HepG2 (cell line): ENCODE measurements around the gene AIDA. TPM values are rescaled to one million over a fixed set of nuclear protein-coding genes. Genes with fewer than 3 reads are reported as not detected.

Experiments
- ATAC-seq: fragments of 200-7000 bp; cut with Tn5 transposase; 3 replicates; pipeline ENCODE4 v1.9.1; 2020; ENCODE audit warnings: mild to moderate bottlenecking, moderate library complexity
- BruUV-seq: library from RNA; stranded (reverse); fragments of 400-500 nt; replicated peaks from 2 replicates; lab custom pipeline; 2021; lab: Mats Ljungman, UMichigan
- CTCF ChIA-PET: fragments of 300-600 bp; formaldehyde crosslinking; extraction: SDS; loops from one replicate; lab custom pipeline; 2021; ENCODE audit warnings: low total read pairs, inconsistent platforms, low intra/inter-chr PET ratio; lab: Yijun Ruan, JAX
- POLR2A ChIA-PET: fragments of 350-600 bp; sonication (Branson Sonifier 250); formaldehyde crosslinking; loops from one replicate; lab custom pipeline; 2020; ENCODE audit warnings: antibody characterized with exemption, inconsistent platforms; lab: Yijun Ruan, JAX
- DNase-seq: peaks from one replicate; pipeline ENCODE4 v3.0.0-alpha.2; 2015; ENCODE audit warnings: low spot score
- FAIRE-seq: peaks from 3 replicates; lab custom pipeline; 2011; peaks lifted over from hg19 to GRCh38; lab: Jason Lieb, UNC
- H2AFZ ChIP-seq: one replicate; pipeline ENCODE4 v1.6.1; 2011; ENCODE audit warnings: low read length, inconsistent platforms
- H3K27ac ChIP-seq: fragments of 300-600 bp; 3 replicates; pipeline ENCODE4 v1.8.0; 2011; ENCODE audit warnings: mixed run types, mild to moderate bottlenecking, mixed read lengths, low read length, inconsistent platforms; ENCODE audit not compliant: insufficient read depth; ENCODE audit errors: extremely low read length
- H3K27me3 ChIP-seq, 2 experiments: fragments of 200-600 bp in 1 of 2; 2 replicates in 1 of 2; 3 replicates in 1 of 2; pipeline versions ENCODE4 v1.6.0 to v1.8.0; 2011; ENCODE audit warnings: low read length in 2 of 2, mild to moderate bottlenecking in 2 of 2, moderate library complexity in 2 of 2, inconsistent platforms in 1 of 2; ENCODE audit not compliant: insufficient read depth in 2 of 2, control insufficient read depth in 1 of 2
- H3K36me3 ChIP-seq, 2 experiments: fragments of 200-600 bp in 1 of 2; replicated peaks in 1 of 2; 2 replicates in 1 of 2; 3 replicates in 1 of 2; pipeline versions ENCODE4 v1.5.1 to v1.8.0; 2011; ENCODE audit warnings: low read length in 2 of 2, inconsistent platforms in 1 of 2; ENCODE audit not compliant: insufficient read depth in 2 of 2, control insufficient read depth in 1 of 2
- H3K4me1 ChIP-seq: 2 replicates; pipeline ENCODE4 v1.5.1; 2012; ENCODE audit warnings: low read length, inconsistent platforms; ENCODE audit not compliant: insufficient read depth
- H3K4me2 ChIP-seq: 2 replicates; pipeline ENCODE4 v1.6.0; 2011; ENCODE audit warnings: low read depth, low read length, inconsistent platforms
- H3K4me3 ChIP-seq, 3 experiments: fragments of 200-600 bp in 1 of 3; sonication (generic), shearing (Covaris generic) in 1 of 3; replicated peaks in 1 of 3; 2 replicates each; pipeline ENCODE4 v1.5.1; 2011 to 2016; ENCODE audit warnings: low read length in 3 of 3, inconsistent platforms in 2 of 3, low read depth in 2 of 3, mild to moderate bottlenecking in 2 of 3, control low read depth in 1 of 3, mixed read lengths in 1 of 3; ENCODE audit not compliant: insufficient read depth in 1 of 3
- H3K79me2 ChIP-seq: one replicate; pipeline ENCODE4 v1.6.1; 2011; ENCODE audit warnings: low read length, inconsistent platforms; ENCODE audit not compliant: insufficient read depth
- H3K9ac ChIP-seq: 2 replicates; pipeline ENCODE4 v1.6.0; 2011; ENCODE audit warnings: mild to moderate bottlenecking, low read depth, low read length, inconsistent platforms; ENCODE audit not compliant: insufficient read depth
- H3K9me3 ChIP-seq: 2 replicates; pipeline ENCODE4 v1.5.1; 2012; ENCODE audit warnings: mild to moderate bottlenecking, low read length
- H4K20me1 ChIP-seq: 2 replicates; pipeline ENCODE4 v1.6.0; 2011; ENCODE audit warnings: inconsistent platforms, mild to moderate bottlenecking, low read length, moderate library complexity; ENCODE audit not compliant: insufficient read depth
- GABPA ChIP-seq, 2 experiments: IDR thresholded peaks; 2 replicates each; pipeline ENCODE4 v1.6.1; 2011 to 2016; ENCODE audit warnings: low read depth in 2 of 2, low read length in 1 of 2, missing biosample characterization in 1 of 2, missing genetic modification characterization in 1 of 2
- GABPB1 ChIP-seq: IDR thresholded peaks from 2 replicates; pipeline ENCODE4 v1.6.1; 2016; ENCODE audit warnings: mild to moderate bottlenecking, missing genetic modification reagents, moderate library complexity, missing compliant biosample characterization
- MAX ChIP-seq: IDR thresholded peaks from 2 replicates; pipeline ENCODE4 v1.6.1; 2012; ENCODE audit warnings: inconsistent platforms
- NPAS2 ChIP-seq: sonication (generic); formaldehyde crosslinking; IDR thresholded peaks from 2 replicates; pipeline ENCODE4 v1.8.0; 2022; ENCODE audit warnings: mild to moderate bottlenecking, missing genetic modification reagents, borderline replicate concordance
- PHF8 ChIP-seq: sonication (generic); formaldehyde crosslinking; IDR thresholded peaks from 2 replicates; pipeline ENCODE4 v1.5.0; 2020; ENCODE audit warnings: missing genetic modification reagents
- RAD51 ChIP-seq: fragments of 450-650 bp; IDR thresholded peaks from 2 replicates; pipeline ENCODE4 v1.6.1; 2016; ENCODE audit warnings: borderline replicate concordance
- SALL1 ChIP-seq: sonication (generic); formaldehyde crosslinking; IDR thresholded peaks from 2 replicates; pipeline ENCODE4 v1.8.0; 2022; ENCODE audit warnings: mild to moderate bottlenecking, missing genetic modification reagents
- SAP130 ChIP-seq: IDR thresholded peaks from 2 replicates; pipeline ENCODE4 v1.6.1; 2016; ENCODE audit warnings: low read depth
- ZBED4 ChIP-seq: sonication (generic); formaldehyde crosslinking; IDR thresholded peaks from 2 replicates; pipeline ENCODE4 v1.4.0; 2020; ENCODE audit warnings: missing genetic modification reagents, borderline replicate concordance
- ZNF468 ChIP-seq: sonication (generic); formaldehyde crosslinking; IDR thresholded peaks from 2 replicates; pipeline ENCODE4 v1.8.0; 2022; ENCODE audit warnings: mild to moderate bottlenecking, moderate library complexity, missing genetic modification reagents
- ZNF556 ChIP-seq: sonication (generic); formaldehyde crosslinking; IDR thresholded peaks from 2 replicates; pipeline ENCODE4 v1.4.0; 2020; ENCODE audit warnings: mild to moderate bottlenecking, missing genetic modification reagents, borderline replicate concordance
- ZNF564 ChIP-seq: sonication (generic); formaldehyde crosslinking; IDR thresholded peaks from 2 replicates; pipeline ENCODE4 v1.8.1; 2023; ENCODE audit warnings: mild to moderate bottlenecking, missing genetic modification reagents
- WGBS: methylation state at CpG from one replicate; pipeline ENCODE4 v1.1.6; 2017; ENCODE audit warnings: low lambda C conversion rate; 5-methylcytosine and 5-hydroxymethylcytosine counted together
- in situ Hi-C: cut with HindIII; loops from 2 replicates; pipeline ENCODE4 v1.10.0; 2017; ENCODE audit warnings: low pct_unique_long_range_greater_than_20kb; ENCODE audit not compliant: extremely low pct_ligation_motif_present
- intact Hi-C: fragments of 100-400 bp; cut with micrococcal nuclease; formaldehyde crosslinking; loops from one replicate; pipeline ENCODE4 v1.10.0; 2022; ENCODE audit not compliant: unreplicated experiment
- polyA plus RNA-seq, 8 experiments: library from polyadenylated mRNA; depleted of rRNA in 3 of 8; stranded (reverse) in 7 of 8; unstranded in 1 of 8; fragments of >200 nt; fragmentation: Illumina TruSeq in 4 of 8; extraction: Trizol in 4 of 8; gene quantifications; 2 replicates each; pipeline versions ENCODE4 v1.2.1 to v1.2.3, GENCODE V29; 2011 to 2016; ENCODE audit warnings: low read depth in 4 of 8, missing spikeins in 1 of 8, mixed read lengths in 1 of 8; ENCODE audit not compliant: insufficient read depth in 1 of 8
- total RNA-seq, 5 experiments: library from RNA; depleted of rRNA; stranded (reverse); fragments of >200 nt; fragmentation: Illumina TruSeq; extraction: Trizol; gene quantifications; 2 replicates each; pipeline ENCODE4 v1.2.3, GENCODE V29; 2016; ENCODE audit warnings: low read depth in 1 of 5
- TF ChIP-seq, protein P1 (sequence below): IDR thresholded peaks from 2 replicates; pipeline ENCODE4 v1.6.1; 2016; ENCODE audit warnings: mild to moderate bottlenecking
- TF ChIP-seq, protein P2 (sequence below): sonication (generic); formaldehyde crosslinking; IDR thresholded peaks from 2 replicates; pipeline ENCODE4 v1.5.1; 2020; ENCODE audit warnings: missing genetic modification reagents, mild to moderate bottlenecking, borderline replicate concordance

Gene AIDA
- total and polyA plus RNA-seq, 2 of the 13 experiments (the other 11 are each of a cell fraction or from before 2014, with no cell fraction given) = 17.5 to 35.4 TPM

GRCh38 chr1:222618880-222619596 is 93.3 kb downstream of the AIDA start:
- H4K20me1 ChIP-seq = 0 out of 2 replicates have a peak, but pooled peaks cover 6% of the 10 kb centered on the region
- intact Hi-C loops = loop anchor here (2.0 to 5.0 kb wide), 3 partner anchors 30 to 1832 kb away; partner anchors contain the start of genes HHIPL2, MTARC1 and TAF1A
- H3K9me3 ChIP-seq = no peaks in the 10 kb centered on the region
- no peak for FAIRE-seq
- BruUV-seq = TSS peak; percentile 49
- ChIA-PET CTCF (no interaction called here), POLR2A (interaction anchor here (1.4 to 1.5 kb wide), 2 partner anchors 25 to 63 kb away, joined by 3 to 4 read pairs; no protein-coding TSS in a partner anchor)
- peak overlapping the region; percentile 90 for H3K4me2 ChIP-seq
- DNase-seq = peak; percentile 9
- peaks cover 32% of the 10 kb centered on the region for H3K4me1 ChIP-seq
- H3K79me2 ChIP-seq = peaks cover 17% of the 10 kb centered on the region
- WGBS = 9% methylated on average over 9 of the region's 20 CpGs
- no peak overlapping the region for H2AFZ ChIP-seq
- peak overlapping the region; percentile 87 for H3K9ac ChIP-seq
- no peaks in the 10 kb centered on the region for H3K27me3 ChIP-seq
- H3K36me3 ChIP-seq = peaks cover 3 to 19% of the 10 kb centered on the region in 2 experiments; a peak in 4 of 5 replicates
- peak overlapping the region; percentile 87 to 95 (median 92) for H3K4me3 ChIP-seq
- in situ Hi-C loops = no loop called here
- ATAC-seq = peak; percentile 80
- H3K27ac ChIP-seq = peak overlapping the region; percentile 55
- TF ChIP-seq ZNF468 (CRISPR knock-in tag) (no peak), SAP130 (peak; percentile 67), GABPB1 (CRISPR knock-in tag) (peak; percentile 41; the same call in 1 of the 2 replicates), SALL1 (peak; percentile 21; the same call in 1 of the 2 replicates), ZBED4 (no peak), PHF8 (CRISPR knock-in tag) (peak; percentile 24; the same call in 1 of the 2 replicates), ZNF556 (CRISPR knock-in tag) (no peak), MAX (peak; percentile 35; the same call in 1 of the 2 replicates), NPAS2 (no peak), GABPA (IDR thresholded peaks at IDR 0.05; ENCODE audit: low read depth, low read length) (0 out of 2 replicates have a peak, but pooled peaks have one; percentile 13), GABPA (CRISPR knock-in tag; IDR thresholded peaks at IDR 0.05; ENCODE audit: low read depth) (peak; percentile 47; the same call in 1 of the 2 replicates), RAD51 (no peak), ZNF564 (CRISPR knock-in tag) (no peak)
- TF ChIP-seq, protein P1, sequence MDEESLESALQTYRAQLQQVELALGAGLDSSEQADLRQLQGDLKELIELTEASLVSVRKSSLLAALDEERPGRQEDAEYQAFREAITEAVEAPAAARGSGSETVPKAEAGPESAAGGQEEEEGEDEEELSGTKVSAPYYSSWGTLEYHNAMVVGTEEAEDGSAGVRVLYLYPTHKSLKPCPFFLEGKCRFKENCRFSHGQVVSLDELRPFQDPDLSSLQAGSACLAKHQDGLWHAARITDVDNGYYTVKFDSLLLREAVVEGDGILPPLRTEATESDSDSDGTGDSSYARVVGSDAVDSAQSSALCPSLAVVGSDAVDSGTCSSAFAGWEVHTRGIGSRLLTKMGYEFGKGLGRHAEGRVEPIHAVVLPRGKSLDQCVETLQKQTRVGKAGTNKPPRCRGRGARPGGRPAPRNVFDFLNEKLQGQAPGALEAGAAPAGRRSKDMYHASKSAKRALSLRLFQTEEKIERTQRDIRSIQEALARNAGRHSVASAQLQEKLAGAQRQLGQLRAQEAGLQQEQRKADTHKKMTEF = 0 out of 2 replicates have a peak, but pooled peaks have one; percentile 22
- TF ChIP-seq, protein P2, sequence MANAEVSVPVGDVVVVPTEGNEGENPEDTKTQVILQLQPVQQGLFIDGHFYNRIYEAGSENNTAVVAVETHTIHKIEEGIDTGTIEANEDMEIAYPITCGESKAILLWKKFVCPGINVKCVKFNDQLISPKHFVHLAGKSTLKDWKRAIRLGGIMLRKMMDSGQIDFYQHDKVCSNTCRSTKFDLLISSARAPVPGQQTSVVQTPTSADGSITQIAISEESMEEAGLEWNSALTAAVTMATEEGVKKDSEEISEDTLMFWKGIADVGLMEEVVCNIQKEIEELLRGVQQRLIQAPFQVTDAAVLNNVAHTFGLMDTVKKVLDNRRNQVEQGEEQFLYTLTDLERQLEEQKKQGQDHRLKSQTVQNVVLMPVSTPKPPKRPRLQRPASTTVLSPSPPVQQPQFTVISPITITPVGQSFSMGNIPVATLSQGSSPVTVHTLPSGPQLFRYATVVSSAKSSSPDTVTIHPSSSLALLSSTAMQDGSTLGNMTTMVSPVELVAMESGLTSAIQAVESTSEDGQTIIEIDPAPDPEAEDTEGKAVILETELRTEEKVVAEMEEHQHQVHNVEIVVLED (CRISPR knock-in tag) = no peak
